CD14-positive monocyte (primary cell): Measurements from ENCODE around the gene SCNN1B. TPM values are rescaled to one million over a fixed set of nuclear protein-coding genes. Genes with fewer than 3 reads are reported as not detected.

Experiments used
- DNase-seq, 3 donors: peaks; one replicate each; pipeline ENCODE4 v3.0.0-alpha.2; 2011 to 2022
- H2AFZ ChIP-seq: 2 replicates; pipeline ENCODE4 v1.6.0; 2012; ENCODE audit warnings: mild to moderate bottlenecking, low read depth, low read length, inconsistent platforms; ENCODE audit not compliant: insufficient read depth, poor library complexity, severe bottlenecking
- H3K27ac ChIP-seq, 2 donors: 1 replicate in 1 of 2; 2 replicates in 1 of 2; pipeline ENCODE4 v1.5.1; 2012 to 2013; ENCODE audit warnings: low read length in 2 of 2, control low read depth in 1 of 2, inconsistent platforms in 1 of 2, low read depth in 1 of 2, mild to moderate bottlenecking in 1 of 2
- H3K27me3 ChIP-seq, 2 donors: one replicate each; pipeline versions ENCODE4 v1.6.0 to v1.6.1; 2011 to 2013; ENCODE audit warnings: low read length in 2 of 2; ENCODE audit not compliant: control insufficient read depth in 2 of 2, insufficient read depth in 2 of 2
- H3K36me3 ChIP-seq, 2 donors: replicated peaks in 1 of 2; 1 replicate in 1 of 2; 2 replicates in 1 of 2; pipeline versions ENCODE4 v1.5.1 to v1.6.1; 2012 to 2013; ENCODE audit warnings: low read length in 2 of 2, control low read depth in 1 of 2, inconsistent platforms in 1 of 2, mild to moderate bottlenecking in 1 of 2; ENCODE audit not compliant: insufficient read depth in 2 of 2, control insufficient read depth in 1 of 2
- H3K4me1 ChIP-seq, 2 donors: 1 replicate in 1 of 2; 2 replicates in 1 of 2; pipeline versions ENCODE4 v1.5.1 to v1.6.1; 2012 to 2013; ENCODE audit warnings: low read length in 2 of 2, control low read depth in 1 of 2, inconsistent platforms in 1 of 2, mild to moderate bottlenecking in 1 of 2, moderate library complexity in 1 of 2; ENCODE audit not compliant: insufficient read depth in 2 of 2, control insufficient read depth in 1 of 2
- H3K4me2 ChIP-seq: replicated peaks from 2 replicates; pipeline ENCODE3; 2012; ENCODE audit warnings: low read length, moderate library complexity, mild to moderate bottlenecking; ENCODE audit not compliant: poor library complexity, severe bottlenecking; ENCODE audit errors: extremely low read depth
- H3K4me3 ChIP-seq, 3 experiments: fragments of 200-600 bp in 1 of 3; sonication (generic) in 1 of 3; replicated peaks in 1 of 3; 1 replicate in 2 of 3; 2 replicates in 1 of 3; pipeline ENCODE4 v1.5.1; 2011 to 2013; ENCODE audit warnings: low read length in 3 of 3, mild to moderate bottlenecking in 3 of 3, control low read depth in 2 of 3, low read depth in 2 of 3, inconsistent platforms in 1 of 3, moderate library complexity in 1 of 3
- H3K79me2 ChIP-seq: 2 replicates; pipeline ENCODE4 v1.6.0; 2012; ENCODE audit warnings: mild to moderate bottlenecking, control low read depth, inconsistent platforms, low read length, moderate library complexity; ENCODE audit not compliant: insufficient read depth
- H3K9ac ChIP-seq: 2 replicates; pipeline ENCODE4 v1.6.0; 2017; ENCODE audit warnings: low read length, mild to moderate bottlenecking; ENCODE audit not compliant: insufficient read depth, poor library complexity, severe bottlenecking
- H3K9me3 ChIP-seq, 2 donors: replicated peaks in 1 of 2; 1 replicate in 1 of 2; 2 replicates in 1 of 2; pipeline versions ENCODE4 v1.5.1 to v1.6.1; 2012 to 2013; ENCODE audit warnings: low read length in 2 of 2, control low read depth in 1 of 2; ENCODE audit not compliant: control insufficient read depth in 1 of 2, insufficient read depth in 1 of 2
- H4K20me1 ChIP-seq: 2 replicates; pipeline ENCODE4 v1.6.0; 2012; ENCODE audit warnings: mild to moderate bottlenecking, low read length, control low read depth, moderate library complexity; ENCODE audit not compliant: insufficient read depth
- H3K27ac Mint-ChIP-seq, 7 donors: one replicate each; pipeline ENCODE4 v1.8.0; 2020; ENCODE audit warnings: mild to moderate bottlenecking in 7 of 7, mixed read lengths in 7 of 7, moderate library complexity in 6 of 7, inconsistent platforms in 2 of 7
- H3K27me3 Mint-ChIP-seq, 3 donors: one replicate each; pipeline ENCODE4 v1.8.0; 2021 to 2022; ENCODE audit warnings: low read depth in 3 of 3, mild to moderate bottlenecking in 3 of 3, mixed read lengths in 3 of 3, moderate library complexity in 3 of 3, inconsistent platforms in 1 of 3
- H3K36me3 Mint-ChIP-seq, 2 donors: one replicate each; pipeline ENCODE4 v1.8.0; 2020; ENCODE audit warnings: mixed read lengths in 2 of 2, inconsistent platforms in 1 of 2, mild to moderate bottlenecking in 1 of 2
- H3K4me1 Mint-ChIP-seq: one replicate; pipeline ENCODE4 v1.8.0; 2020; ENCODE audit warnings: mild to moderate bottlenecking, mixed read lengths
- H3K4me3 Mint-ChIP-seq, 2 donors: one replicate each; pipeline ENCODE4 v1.8.0; 2020; ENCODE audit warnings: mild to moderate bottlenecking in 2 of 2, mixed read lengths in 2 of 2, moderate library complexity in 1 of 2
- H3K9me3 Mint-ChIP-seq, 7 donors: one replicate each; pipeline ENCODE4 v1.8.0; 2020 to 2022; ENCODE audit warnings: mixed read lengths in 7 of 7, mild to moderate bottlenecking in 6 of 7, moderate library complexity in 6 of 7, inconsistent platforms in 2 of 7
- CTCF ChIP-seq: fragments of 200-600 bp; IDR thresholded peaks from one replicate; pipeline ENCODE4 v1.8.0; 2022; ENCODE audit warnings: antibody characterized with exemption, mild to moderate bottlenecking
- WGBS: methylation state at CpG from one replicate; pipeline ENCODE4 v1.1.5; 2013; ENCODE audit warnings: missing lambda C conversion rate; ENCODE audit not compliant: insufficient coverage; 5-methylcytosine and 5-hydroxymethylcytosine counted together
- intact Hi-C, 2 donors: fragments of 100-400 bp; cut with micrococcal nuclease; formaldehyde crosslinking; loops; one replicate each; pipeline versions ENCODE4 v1.15.0 to v1.15.1; 2023
- polyA plus RNA-seq, 3 donors: library from polyadenylated mRNA; depleted of rRNA in 1 of 3; unstranded in 2 of 3; stranded (reverse) in 1 of 3; fragments of 300-500 nt in 2 of 3; fragments of >200 nt in 1 of 3; fragmentation: Illumina TruSeq in 2 of 3; gene quantifications; 1 replicate in 2 of 3; 2 replicates in 1 of 3; pipeline ENCODE4 v1.2.3, GENCODE V29; 2012 to 2021

Gene SCNN1B
- polyA plus RNA-seq, 3 donors, result not detected

GRCh38 chr16:23333831-23334456 is 31.8 kb downstream of the SCNN1B start:
- no peak overlapping the region for H3K4me2 ChIP-seq
- no peak overlapping the region for H3K4me3 Mint-ChIP-seq
- intact Hi-C loops, result no loop called here

GRCh38 chr16:23334457-23334853 is 32.4 kb downstream of the SCNN1B start:
- H3K4me2 ChIP-seq, result no peak overlapping the region

More at GRCh38 chr16:23333831-23334456, 31.8 kb downstream of the SCNN1B start:
- no peak overlapping the region for H3K9ac ChIP-seq
- 94% methylated on average over 4 of the region's 11 CpGs for WGBS
- no peak for DNase-seq
- no peak for TF ChIP-seq CTCF
- H3K27me3 ChIP-seq, result no peaks in the 10 kb centered on the region
- no peaks in the 10 kb centered on the region for H3K4me1 ChIP-seq
- H3K79me2 ChIP-seq, result no peaks in the 10 kb centered on the region
- no peaks in the 10 kb centered on the region for H3K36me3 ChIP-seq
- Mint-ChIP-seq H3K27ac (no peak overlapping the region), H3K36me3 (no peaks in the 10 kb centered on the region), H3K27me3 (peaks cover 3 to 13% (median 5%) of the 10 kb centered on the region in 3 donors), H3K4me1 (no peaks in the 10 kb centered on the region), H3K9me3 (peaks cover 0 to 2% (median 0%) of the 10 kb centered on the region in 7 donors)
- H4K20me1 ChIP-seq, result no peaks in the 10 kb centered on the region
- H3K27ac ChIP-seq, result no peak overlapping the region
- no peak overlapping the region for H3K4me3 ChIP-seq
- no peaks in the 10 kb centered on the region for H3K9me3 ChIP-seq
- H2AFZ ChIP-seq, result no peak overlapping the region

More at GRCh38 chr16:23334457-23334853, 32.4 kb downstream of the SCNN1B start:
- Histone ChIP-seq H3K36me3 (no peaks in the 10 kb centered on the region), H3K79me2 (no peaks in the 10 kb centered on the region), H3K4me1 (no peaks in the 10 kb centered on the region), H4K20me1 (no peaks in the 10 kb centered on the region), H3K27me3 (no peaks in the 10 kb centered on the region), H3K4me3 (no peak overlapping the region), H3K9me3 (no peaks in the 10 kb centered on the region), H2AFZ (no peak overlapping the region), H3K9ac (no peak overlapping the region), H3K27ac (no peak overlapping the region)
- Mint-ChIP-seq H3K27me3 (peaks cover 3 to 12% (median 5%) of the 10 kb centered on the region in 3 donors), H3K4me1 (no peaks in the 10 kb centered on the region), H3K27ac (no peak overlapping the region), H3K9me3 (peaks cover 0 to 3% (median 0%) of the 10 kb centered on the region in 7 donors), H3K36me3 (no peaks in the 10 kb centered on the region), H3K4me3 (no peak overlapping the region)
- DNase-seq, result no peak
- no peak for TF ChIP-seq CTCF
- intact Hi-C loops, result no loop called here
- whole genome bisulfite sequencing, result no CpG with 5 or more reads among the region's 3 CpGs
